IMR-90 (cell line): ENCODE results near the gene AGO3. TPM values are rescaled to one million over a fixed set of nuclear protein-coding genes. Genes with fewer than 3 reads are reported as not detected.

Source experiments
- ATAC-seq: fragments of 200-7000 bp; cut with Tn5 transposase; 2 replicates; pipeline ENCODE4 v1.9.1; 2020; ENCODE audit warnings: low read depth, mild to moderate bottlenecking, moderate library complexity
- BruUV-seq: library from RNA; stranded (reverse); fragments of 400-500 nt; replicated peaks from 2 replicates; lab custom pipeline; 2021; lab: Mats Ljungman, UMichigan
- CTCF ChIA-PET: fragments of 300-600 bp; formaldehyde crosslinking; extraction: SDS; loops from one replicate; lab custom pipeline; 2021; ENCODE audit warnings: antibody characterized with exemption; lab: Yijun Ruan, JAX
- POLR2A ChIA-PET: fragments of 300-600 bp; sonication (Branson Sonifier 250); formaldehyde crosslinking; loops from one replicate; lab custom pipeline; 2022; ENCODE audit warnings: antibody characterized with exemption; ENCODE audit not compliant: unreplicated experiment; lab: Charles Lee
- DNase-seq: peaks from one replicate; pipeline ENCODE4 v3.0.0; 2013
- H2AFZ ChIP-seq: replicated peaks from 2 replicates; pipeline ENCODE3; 2013; ENCODE audit warnings: low read length, mild to moderate bottlenecking; ENCODE audit not compliant: poor library complexity
- H2AK5ac ChIP-seq: 2 replicates; pipeline ENCODE4 v1.6.1; 2013; ENCODE audit warnings: low read depth, low read length, inconsistent platforms
- H2AK9ac ChIP-seq: replicated peaks from 2 replicates; pipeline ENCODE3; 2013; ENCODE audit warnings: mild to moderate bottlenecking, low read depth, low read length, moderate library complexity; ENCODE audit not compliant: poor library complexity
- H2BK120ac ChIP-seq: 2 replicates; pipeline ENCODE4 v1.6.1; 2013; ENCODE audit warnings: low read depth, low read length, inconsistent platforms
- H2BK15ac ChIP-seq: 3 replicates; pipeline ENCODE4 v1.6.1; 2013; ENCODE audit warnings: low read depth, low read length, inconsistent platforms
- H2BK20ac ChIP-seq: 2 replicates; pipeline ENCODE4 v1.6.1; 2013; ENCODE audit warnings: low read depth, mild to moderate bottlenecking, inconsistent platforms, low read length, moderate library complexity
- H2BK5ac ChIP-seq: 2 replicates; pipeline ENCODE4 v1.6.1; 2013; ENCODE audit warnings: mild to moderate bottlenecking, low read depth, low read length, inconsistent platforms; ENCODE audit not compliant: poor library complexity, severe bottlenecking
- H3K14ac ChIP-seq: replicated peaks from 2 replicates; pipeline ENCODE4 v1.6.1; 2013; ENCODE audit warnings: low read depth, low read length, inconsistent platforms
- H3K18ac ChIP-seq: 2 replicates; pipeline ENCODE4 v1.6.1; 2013; ENCODE audit warnings: low read depth, low read length, control low read depth
- H3K23ac ChIP-seq: 2 replicates; pipeline ENCODE4 v1.6.1; 2013; ENCODE audit warnings: low read depth, low read length, inconsistent platforms
- H3K27ac ChIP-seq: 2 replicates; pipeline ENCODE4 v1.5.1; 2013; ENCODE audit warnings: mild to moderate bottlenecking, control low read depth, low read length; ENCODE audit not compliant: insufficient read depth
- H3K27me3 ChIP-seq: 2 replicates; pipeline ENCODE4 v1.6.1; 2013; ENCODE audit warnings: low read length; ENCODE audit not compliant: control insufficient read depth, insufficient read depth
- H3K36me3 ChIP-seq: 2 replicates; pipeline ENCODE4 v1.6.1; 2013; ENCODE audit warnings: low read length, mixed read lengths; ENCODE audit not compliant: control insufficient read depth, insufficient read depth
- H3K4ac ChIP-seq: 2 replicates; pipeline ENCODE4 v1.6.1; 2013; ENCODE audit warnings: low read depth, low read length, inconsistent platforms
- H3K4me1 ChIP-seq: 2 replicates; pipeline ENCODE4 v1.6.1; 2013; ENCODE audit warnings: low read length, mixed read lengths; ENCODE audit not compliant: control insufficient read depth, insufficient read depth
- H3K4me2 ChIP-seq: 2 replicates; pipeline ENCODE4 v1.6.1; 2013; ENCODE audit warnings: low read depth, mild to moderate bottlenecking, control low read depth, low read length, moderate library complexity
- H3K4me3 ChIP-seq: 2 replicates; pipeline ENCODE4 v1.5.1; 2013; ENCODE audit warnings: low read depth, mild to moderate bottlenecking, control low read depth, low read length, moderate library complexity; ENCODE audit not compliant: insufficient read depth
- H3K56ac ChIP-seq: 2 replicates; pipeline ENCODE4 v1.6.1; 2013; ENCODE audit warnings: low read length, inconsistent platforms; ENCODE audit not compliant: insufficient read depth; ENCODE audit errors: extremely low read depth
- H3K79me1 ChIP-seq, 2 experiments: 2 replicates each; pipeline ENCODE4 v1.6.1; 2013; ENCODE audit warnings: low read length in 2 of 2, inconsistent platforms in 1 of 2, low read depth in 1 of 2
- H3K9ac ChIP-seq: 2 replicates; pipeline ENCODE4 v1.6.1; 2013; ENCODE audit warnings: low read depth, low read length, control low read depth
- H3K9me1 ChIP-seq: 2 replicates; pipeline ENCODE4 v1.6.1; 2013; ENCODE audit warnings: low read length, inconsistent platforms; ENCODE audit not compliant: insufficient read depth
- H3K9me3 ChIP-seq: 2 replicates; pipeline ENCODE4 v1.6.1; 2013; ENCODE audit warnings: low read length; ENCODE audit not compliant: control insufficient read depth, insufficient read depth
- H4K20me1 ChIP-seq: 2 replicates; pipeline ENCODE4 v1.6.1; 2013; ENCODE audit warnings: low read length, inconsistent platforms; ENCODE audit not compliant: insufficient read depth
- H4K5ac ChIP-seq: 2 replicates; pipeline ENCODE4 v1.6.1; 2013; ENCODE audit warnings: mild to moderate bottlenecking, low read depth, low read length, control low read depth
- H4K8ac ChIP-seq, 2 experiments: 2 replicates each; pipeline ENCODE4 v1.6.1; 2013; ENCODE audit warnings: low read depth in 2 of 2, low read length in 2 of 2, control low read depth in 1 of 2, inconsistent platforms in 1 of 2
- H4K91ac ChIP-seq: 2 replicates; pipeline ENCODE4 v1.6.1; 2013; ENCODE audit warnings: low read depth, low read length, inconsistent platforms; ENCODE audit not compliant: insufficient read depth
- BHLHE40 ChIP-seq: fragments of 150-350 bp; IDR thresholded peaks from 2 replicates; pipeline ENCODE4 v1.6.1; 2016; ENCODE audit warnings: mild to moderate bottlenecking, low read depth, low read length
- CEBPB ChIP-seq: IDR thresholded peaks from 2 replicates; pipeline ENCODE4 v1.6.1; 2012; ENCODE audit warnings: low read depth, low read length, improper control_type of control experiment
- CHD1 ChIP-seq: IDR thresholded peaks from 2 replicates; pipeline ENCODE4 v1.6.1; 2012; ENCODE audit warnings: low read depth, low read length, improper control_type of control experiment
- CTCF ChIP-seq: conservative IDR thresholded peaks from 2 replicates; pipeline ENCODE4 v1.5.1; 2012; ENCODE audit warnings: mild to moderate bottlenecking, low read depth, low read length, improper control_type of control experiment
- ELK1 ChIP-seq: fragments of 150-350 bp; IDR thresholded peaks from 2 replicates; pipeline ENCODE4 v1.6.1; 2016; ENCODE audit warnings: low read depth, mild to moderate bottlenecking, low read length, moderate library complexity, borderline replicate concordance
- FOS ChIP-seq: fragments of 150-350 bp; IDR thresholded peaks from 2 replicates; pipeline ENCODE4 v1.6.1; 2016; ENCODE audit warnings: low read depth, low read length
- MAFK ChIP-seq: IDR thresholded peaks from 2 replicates; pipeline ENCODE4 v1.6.1; 2012; ENCODE audit warnings: low read depth, low read length, improper control_type of control experiment
- MAZ ChIP-seq: IDR thresholded peaks from 2 replicates; pipeline ENCODE4 v1.6.1; 2012; ENCODE audit warnings: low read depth, mild to moderate bottlenecking, low read length, improper control_type of control experiment, moderate library complexity, borderline replicate concordance
- MXI1 ChIP-seq: IDR thresholded peaks from 2 replicates; pipeline ENCODE4 v1.6.1; 2012; ENCODE audit warnings: low read depth, mild to moderate bottlenecking, low read length, moderate library complexity, borderline replicate concordance
- NFE2L2 ChIP-seq: fragments of 150-350 bp; IDR thresholded peaks from 2 replicates; pipeline ENCODE4 v1.6.1; 2016; ENCODE audit warnings: low read depth, mild to moderate bottlenecking, low read length
- POLR2A ChIP-seq: IDR thresholded peaks from 2 replicates; pipeline ENCODE4 v1.6.1; 2012; ENCODE audit warnings: mild to moderate bottlenecking, low read depth, low read length
- RAD21 ChIP-seq: IDR thresholded peaks from 2 replicates; pipeline ENCODE4 v1.6.1; 2012; ENCODE audit warnings: low read length, improper control_type of control experiment
- RCOR1 ChIP-seq: IDR thresholded peaks from 2 replicates; pipeline ENCODE4 v1.6.1; 2012; ENCODE audit warnings: mild to moderate bottlenecking, low read length, improper control_type of control experiment; ENCODE audit not compliant: insufficient replicate concordance
- RFX5 ChIP-seq: IDR thresholded peaks from 2 replicates; pipeline ENCODE4 v1.8.0; 2012; ENCODE audit warnings: low read depth, mild to moderate bottlenecking, low read length, moderate library complexity
- SMC3 ChIP-seq: fragments of 150-350 bp; IDR thresholded peaks from 2 replicates; pipeline ENCODE4 v1.6.1; 2016; ENCODE audit warnings: low read depth, mild to moderate bottlenecking, antibody characterized with exemption, low read length, moderate library complexity
- USF2 ChIP-seq: fragments of 150-350 bp; IDR thresholded peaks from 2 replicates; pipeline ENCODE4 v1.6.1; 2017; ENCODE audit warnings: mild to moderate bottlenecking, antibody characterized with exemption, low read length, low read depth
- WGBS, 2 experiments: methylation state at CpG; one replicate each; pipeline versions ENCODE4 v1.1.5 to v1.1.7; 2013; ENCODE audit warnings: missing lambda C conversion rate in 2 of 2; ENCODE audit not compliant: insufficient read length in 1 of 2; ENCODE audit errors: extremely low coverage in 2 of 2; 5-methylcytosine and 5-hydroxymethylcytosine counted together
- dilution Hi-C: fragments of 300-500 bp; cut with HindIII; formaldehyde crosslinking; loops from one replicate; pipeline ENCODE4 v1.14.3; 2018; ENCODE audit warnings: low sequenced_read_pairs; ENCODE audit not compliant: unreplicated experiment
- in situ Hi-C: fragments of 300-500 bp; cut with MboI; formaldehyde crosslinking; loops from 3 replicates; pipeline ENCODE4 v1.14.3; 2019; ENCODE audit warnings: low sequenced_read_pairs, inconsistent platforms, mixed read lengths
- intact Hi-C: fragments of 100-400 bp; cut with micrococcal nuclease; formaldehyde crosslinking; loops from 2 replicates; pipeline ENCODE4 v1.10.0; 2022
- polyA plus RNA-seq, 3 experiments: library from polyadenylated mRNA; depleted of rRNA; stranded (reverse); fragments of >200 nt; gene quantifications; 2 replicates each; pipeline ENCODE4 v1.2.3, GENCODE V29; 2012; ENCODE audit warnings: low replicate concordance in 1 of 3
- total RNA-seq: library from RNA; depleted of rRNA; stranded (reverse); fragments of >200 nt; gene quantifications from 2 replicates; pipeline ENCODE4 v1.2.3, GENCODE V29; 2012

AGO3 gene
- total and polyA plus RNA-seq, 2 of the 4 experiments (the other 2 are of a cell fraction): 8.9 to 25.6 TPM

- Histone ChIP-seq H3K4me3 (no peak overlapping the region), H4K20me1 (no peaks in the 10 kb centered on the region), H4K8ac (no peak overlapping the region), H3K27me3 (no peaks in the 10 kb centered on the region), H2AFZ (no peak overlapping the region), H3K79me1 (peaks cover 9 to 12% of the 10 kb centered on the region in 2 experiments), H3K36me3 (0 out of 2 replicates have a peak, but pooled peaks cover 2% of the 10 kb centered on the region), H4K91ac (no peak overlapping the region), H2BK15ac (no peak overlapping the region), H3K27ac (no peak overlapping the region), H3K4ac (no peak overlapping the region), H2BK120ac (no peak overlapping the region), H4K5ac (no peak overlapping the region), H3K14ac (no peak overlapping the region), H3K9me3 (no peaks in the 10 kb centered on the region), H2AK9ac (no peak overlapping the region), H3K4me1 (no peaks in the 10 kb centered on the region), H3K9ac (no peak overlapping the region), H3K23ac (no peak overlapping the region), H3K4me2 (no peak overlapping the region), H3K18ac (no peak overlapping the region), H2BK20ac (no peak overlapping the region), H3K9me1 (no peaks in the 10 kb centered on the region), H2AK5ac (no peak overlapping the region), H2BK5ac (no peak overlapping the region), H3K56ac (no peak overlapping the region)
- POLR2A ChIA-PET: no interaction called here
- in situ Hi-C loops (no loop called here), intact Hi-C loops (no loop called here), dilution Hi-C loops (no loop called here)
- WGBS, 2 experiments: no CpG with 5 or more reads among the region's 2 CpGs
- TF ChIP-seq CHD1: no peak
- no peak for TF ChIP-seq POLR2A
- TF ChIP-seq USF2: no peak
- TF ChIP-seq FOS: no peak
- TF ChIP-seq ELK1: no peak
- no peak for TF ChIP-seq CEBPB
- TF ChIP-seq NFE2L2: no peak
- TF ChIP-seq MAFK: no peak
- no peak for TF ChIP-seq SMC3
- TF ChIP-seq BHLHE40: no peak
- no peak for TF ChIP-seq MXI1
- TF ChIP-seq RAD21: no peak
- TF ChIP-seq RCOR1: no peak
- no peak for TF ChIP-seq CTCF
- TF ChIP-seq MAZ: no peak
- no peak for TF ChIP-seq RFX5
- DNase-seq: no peak
- CTCF ChIA-PET: no interaction called here
- no peak for ATAC-seq
- BruUV-seq: no TSS peak
Observed at GRCh38 chr1:35962952-35963351, 32.0 kb downstream of the AGO3 start.
